ENCODE data around the gene TIMELESS. TPM values are rescaled to one million over a fixed set of nuclear protein-coding genes. Genes with fewer than 3 reads are reported as not detected.
"Not testable (repeated sequence)": the region's sequence is repeated elsewhere in the genome, so short reads cannot be mapped to it uniquely, and the experiment has no call there.

Gene TIMELESS, protein sequence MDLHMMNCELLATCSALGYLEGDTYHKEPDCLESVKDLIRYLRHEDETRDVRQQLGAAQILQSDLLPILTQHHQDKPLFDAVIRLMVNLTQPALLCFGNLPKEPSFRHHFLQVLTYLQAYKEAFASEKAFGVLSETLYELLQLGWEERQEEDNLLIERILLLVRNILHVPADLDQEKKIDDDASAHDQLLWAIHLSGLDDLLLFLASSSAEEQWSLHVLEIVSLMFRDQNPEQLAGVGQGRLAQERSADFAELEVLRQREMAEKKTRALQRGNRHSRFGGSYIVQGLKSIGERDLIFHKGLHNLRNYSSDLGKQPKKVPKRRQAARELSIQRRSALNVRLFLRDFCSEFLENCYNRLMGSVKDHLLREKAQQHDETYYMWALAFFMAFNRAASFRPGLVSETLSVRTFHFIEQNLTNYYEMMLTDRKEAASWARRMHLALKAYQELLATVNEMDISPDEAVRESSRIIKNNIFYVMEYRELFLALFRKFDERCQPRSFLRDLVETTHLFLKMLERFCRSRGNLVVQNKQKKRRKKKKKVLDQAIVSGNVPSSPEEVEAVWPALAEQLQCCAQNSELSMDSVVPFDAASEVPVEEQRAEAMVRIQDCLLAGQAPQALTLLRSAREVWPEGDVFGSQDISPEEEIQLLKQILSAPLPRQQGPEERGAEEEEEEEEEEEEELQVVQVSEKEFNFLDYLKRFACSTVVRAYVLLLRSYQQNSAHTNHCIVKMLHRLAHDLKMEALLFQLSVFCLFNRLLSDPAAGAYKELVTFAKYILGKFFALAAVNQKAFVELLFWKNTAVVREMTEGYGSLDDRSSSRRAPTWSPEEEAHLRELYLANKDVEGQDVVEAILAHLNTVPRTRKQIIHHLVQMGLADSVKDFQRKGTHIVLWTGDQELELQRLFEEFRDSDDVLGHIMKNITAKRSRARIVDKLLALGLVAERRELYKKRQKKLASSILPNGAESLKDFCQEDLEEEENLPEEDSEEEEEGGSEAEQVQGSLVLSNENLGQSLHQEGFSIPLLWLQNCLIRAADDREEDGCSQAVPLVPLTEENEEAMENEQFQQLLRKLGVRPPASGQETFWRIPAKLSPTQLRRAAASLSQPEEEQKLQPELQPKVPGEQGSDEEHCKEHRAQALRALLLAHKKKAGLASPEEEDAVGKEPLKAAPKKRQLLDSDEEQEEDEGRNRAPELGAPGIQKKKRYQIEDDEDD
- 10 to 100 TPM; 60.3 to 62.5 TPM for total RNA-seq

DNA sequence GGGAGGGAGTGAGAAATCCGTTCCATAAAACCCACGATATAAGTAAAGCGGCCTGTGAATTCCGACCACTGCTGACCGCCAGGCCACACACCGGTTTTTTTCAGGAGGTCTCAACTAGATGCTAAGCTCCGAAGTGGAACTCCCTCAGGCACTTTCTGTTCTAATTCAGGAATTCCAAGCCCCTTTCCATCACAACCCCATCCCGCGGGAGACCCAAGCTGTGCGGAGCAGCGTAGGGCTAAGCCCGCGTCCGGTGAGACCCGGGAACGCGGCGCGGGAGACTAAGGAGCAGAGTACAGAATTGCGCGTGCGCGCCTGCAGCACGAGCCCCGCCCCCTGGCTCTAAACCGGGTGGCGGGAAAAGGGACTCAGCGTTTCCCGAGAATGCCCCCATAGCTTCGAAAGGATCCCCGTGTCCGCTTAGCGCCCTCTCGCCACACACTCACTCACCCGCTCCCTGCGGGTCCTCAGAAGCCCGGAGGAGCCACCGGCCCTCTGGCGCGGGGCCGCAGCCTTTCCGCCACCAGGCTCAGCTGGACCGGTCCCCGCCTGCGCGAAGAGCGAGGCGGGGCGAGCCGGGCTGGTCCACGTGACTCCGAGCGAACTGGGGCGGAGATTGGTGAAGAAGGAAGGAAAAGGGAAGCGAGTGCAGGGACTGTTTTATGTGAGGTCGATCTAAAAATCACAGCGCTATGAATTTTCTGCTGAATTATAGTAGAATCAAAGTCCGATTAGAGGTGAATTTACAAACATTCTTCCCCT, at the start of gene TIMELESS:
TIMELESS (minus strand) TSS at position 567 of the 762 bp plus-strand sequence. CDS start 15,256 bp downstream, outside the sequence.
- CTCF ChIA-PET = interaction anchor here (0.6 to 1.5 kb wide), 6 partner anchors 15 to 1136 kb away, joined by 3 to 9 read pairs (median 4); no protein-coding TSS in a partner anchor
- POLR2A ChIA-PET = interaction anchor here (0.7 to 2.2 kb wide), 5 partner anchors 15 to 133 kb away, joined by 3 to 10 read pairs (median 6); partner anchors contain the start of genes CNPY2, IL23A, SPRYD4 and STAT2

DNA sequence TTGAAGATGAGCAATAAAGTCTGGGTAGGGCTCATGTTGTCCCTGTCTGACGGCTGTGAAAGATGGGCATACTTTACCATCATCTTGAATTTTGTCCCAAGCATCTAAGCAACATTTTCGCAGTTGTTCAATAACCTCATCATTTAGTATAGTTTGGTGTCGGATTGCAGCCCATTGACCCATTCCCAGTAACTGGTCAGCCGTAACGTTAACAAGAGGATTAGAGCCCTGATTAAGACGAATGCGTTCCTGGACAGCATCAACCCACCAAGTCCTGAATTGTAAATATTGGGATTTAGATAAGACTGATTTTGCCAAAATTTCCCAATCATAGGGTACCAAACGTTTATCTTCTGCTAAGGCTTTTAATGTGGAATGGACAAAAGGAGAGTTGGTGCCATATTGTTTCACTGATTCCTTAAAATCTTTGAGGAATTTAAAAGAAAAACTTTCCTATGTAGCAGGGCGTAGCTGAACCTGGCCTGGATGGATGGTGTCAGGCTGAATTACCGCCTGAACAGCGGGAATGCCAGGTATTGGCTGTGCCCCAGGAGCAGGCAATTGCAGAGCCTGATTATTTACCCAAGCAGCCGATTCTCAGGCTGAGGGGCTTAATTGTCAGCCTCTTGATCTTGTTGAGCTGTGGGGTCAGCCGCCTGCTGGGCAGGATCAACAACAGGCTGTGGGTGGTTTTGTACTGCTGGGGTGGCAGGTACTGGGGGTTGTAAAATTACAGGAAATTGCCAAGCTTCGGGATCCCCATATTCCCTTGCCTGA, 49.1 kb upstream of the TIMELESS start:
- CTCF ChIA-PET, POLR2A ChIA-PET: not testable (repeated sequence)

DNA sequence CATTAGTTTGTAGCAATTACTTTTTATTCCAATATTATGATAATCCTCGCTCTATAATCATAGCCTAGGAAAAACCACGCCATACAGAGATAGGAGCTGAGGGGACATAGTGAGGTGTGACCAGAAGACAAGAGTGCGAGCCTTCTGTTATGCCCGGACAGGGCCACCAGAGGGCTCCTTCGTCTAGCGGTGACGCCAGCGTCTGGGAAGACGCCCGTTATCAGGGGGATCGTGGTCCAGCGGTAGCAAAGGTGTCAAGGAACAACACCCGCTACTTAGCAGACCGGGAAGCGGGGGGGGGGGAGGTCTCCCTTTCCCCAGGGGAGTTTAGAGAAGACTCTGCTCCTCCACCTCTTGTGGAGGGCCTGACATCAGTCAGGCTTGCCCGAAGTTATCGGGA, 47.5 kb upstream of the TIMELESS start:
- POLR2A ChIA-PET, CTCF ChIA-PET: not testable (repeated sequence)

DNA sequence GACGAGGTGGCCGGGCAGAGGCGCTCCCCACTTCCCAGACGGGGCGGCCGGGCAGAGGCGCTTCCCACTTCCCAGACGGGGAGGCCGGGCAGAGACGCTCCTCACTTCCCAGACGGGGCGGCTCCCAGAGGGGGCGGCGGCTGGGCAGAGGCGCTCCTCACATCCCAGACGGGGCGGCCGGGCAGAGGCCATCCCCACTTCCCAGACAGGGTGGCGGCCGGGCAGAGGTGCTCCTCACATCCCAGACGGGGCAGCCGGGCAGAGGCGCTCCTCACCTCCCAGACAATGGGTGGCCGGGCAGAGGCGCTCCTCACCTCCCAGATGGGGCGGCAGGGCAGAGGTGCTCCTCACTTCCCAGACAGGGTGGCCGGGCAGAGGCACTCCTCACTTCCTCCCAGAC, 45.3 kb upstream of the TIMELESS start:
- CTCF ChIA-PET, POLR2A ChIA-PET: not testable (repeated sequence)

DNA sequence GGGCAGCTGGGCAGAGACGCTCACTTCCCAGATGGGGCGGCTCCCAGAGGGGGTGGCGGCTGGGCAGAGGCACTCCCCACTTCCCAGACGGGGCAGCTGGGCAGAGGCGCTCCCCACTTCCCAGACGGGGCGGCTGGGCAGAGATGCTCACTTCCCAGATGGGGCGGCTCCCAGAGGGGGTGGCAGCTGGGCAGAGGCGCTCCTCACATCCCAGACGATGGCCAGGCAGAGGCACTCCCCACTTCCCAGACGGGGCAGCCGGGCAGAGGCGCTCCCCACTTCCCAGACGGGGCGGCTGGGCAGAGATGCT, 44.8 kb upstream of the TIMELESS start:
- POLR2A ChIA-PET = not testable (repeated sequence)

DNA sequence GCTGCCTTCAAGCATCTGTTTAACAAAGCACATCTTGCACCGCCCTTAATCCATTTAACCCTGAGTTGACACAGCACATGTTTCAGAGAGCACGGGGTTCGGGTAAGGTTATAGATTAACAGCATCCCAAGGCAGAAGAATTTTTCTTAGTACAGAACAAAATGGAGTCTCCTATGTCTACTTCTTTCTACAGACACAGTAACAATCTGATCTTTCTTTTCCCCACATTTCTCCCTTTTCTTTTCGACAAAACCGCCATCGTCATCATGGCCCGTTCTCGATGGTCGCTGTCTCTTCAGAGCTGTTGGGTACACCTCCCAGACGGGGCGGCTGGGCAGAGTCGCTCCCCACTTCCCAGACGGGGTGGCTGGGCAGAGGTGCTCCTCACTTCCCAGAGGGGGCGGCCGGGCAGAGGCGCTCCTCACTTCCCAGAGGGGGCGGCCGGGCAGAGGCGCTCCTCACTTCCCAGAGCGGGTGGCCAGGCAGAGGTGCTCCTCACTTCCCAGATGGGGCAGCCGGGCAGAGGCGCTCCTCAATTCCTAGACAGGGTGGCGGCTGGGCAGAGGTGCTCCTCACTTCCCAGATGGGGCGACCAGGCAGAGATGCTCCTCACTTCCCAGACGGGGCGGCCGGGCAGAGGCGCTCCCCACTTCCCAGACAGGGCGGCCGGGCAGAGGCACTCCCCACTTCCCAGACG, 44.3 kb upstream of the TIMELESS start:
- CTCF ChIA-PET, POLR2A ChIA-PET: not testable (repeated sequence)

More for the DNA sequence above, 44.8 kb upstream of the TIMELESS start:
- CTCF ChIA-PET = not testable (repeated sequence)

DNA sequence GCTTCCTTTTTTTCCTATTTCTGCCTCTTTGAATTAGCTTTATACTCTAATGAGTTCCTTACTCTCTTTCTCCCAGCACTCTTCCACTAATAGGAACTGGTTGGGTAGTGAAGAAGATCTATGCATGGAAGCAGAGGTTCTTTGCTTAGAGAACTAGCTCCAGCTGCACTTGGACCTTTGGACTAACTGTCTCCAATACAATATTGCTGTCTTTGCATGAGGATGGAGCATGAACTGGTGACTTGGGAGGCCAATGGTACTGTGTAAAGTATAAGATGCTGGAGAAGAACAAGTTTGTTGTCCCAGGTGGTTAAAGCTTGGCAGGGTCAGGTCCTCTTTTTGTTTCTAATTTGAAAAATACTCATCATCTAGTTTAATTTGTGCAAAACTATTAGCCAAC, 41.1 kb upstream of the TIMELESS start:
- ChIA-PET CTCF (interaction anchor here (0.7 kb wide), 1 partner anchor 12 kb away, joined by 3 read pairs; no protein-coding TSS in a partner anchor), POLR2A (interaction anchor here (0.6 to 0.7 kb wide), 2 partner anchors 18 to 114 kb away, joined by 4 read pairs; no protein-coding TSS in a partner anchor)

DNA sequence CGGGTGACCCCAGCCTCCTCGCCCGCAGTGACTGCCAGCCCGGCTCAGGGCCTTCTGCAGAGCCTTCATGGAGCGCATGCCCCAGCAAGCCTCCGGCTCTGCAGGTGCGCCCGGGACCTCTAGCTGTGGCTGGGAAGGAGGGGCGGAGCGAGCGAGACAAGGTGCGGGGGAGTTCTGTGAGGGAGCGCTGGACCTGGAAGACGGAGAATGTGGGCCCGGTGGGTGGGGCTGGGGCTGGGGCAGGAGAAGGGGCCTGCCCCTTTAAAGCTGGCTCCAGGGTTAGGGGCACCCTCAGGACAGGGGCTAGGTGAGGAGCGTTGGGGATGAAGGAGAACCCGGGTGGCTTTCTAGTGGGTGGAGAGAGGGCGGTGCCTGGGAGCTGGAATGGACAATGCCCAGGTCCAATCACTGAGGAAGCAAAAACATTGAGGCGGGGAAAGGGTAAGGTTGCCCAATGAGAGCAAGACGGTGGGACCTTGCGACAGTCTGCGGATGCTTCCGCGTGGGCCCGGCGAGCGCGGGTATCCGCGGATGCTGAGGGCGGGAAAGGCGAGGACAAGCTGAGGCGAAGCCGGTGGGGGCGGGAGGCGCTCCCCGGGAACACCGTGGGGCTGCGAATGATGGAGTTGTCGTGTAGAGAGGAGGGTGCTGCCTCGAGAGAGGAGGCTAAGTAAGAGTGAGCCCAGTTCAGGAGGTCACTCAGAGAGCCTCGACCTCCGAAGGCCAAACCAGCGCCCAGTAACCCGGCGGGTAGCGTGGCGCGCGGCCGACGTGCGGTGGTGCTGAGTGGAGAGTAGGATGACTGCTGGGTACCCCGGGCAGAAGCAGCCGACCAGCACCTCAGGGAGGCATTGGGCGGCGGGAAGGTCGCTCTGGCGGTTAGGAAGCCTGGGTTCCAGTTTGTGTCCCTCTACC, 39.1 kb upstream of the TIMELESS start, which contains the start of gene GLS2:
GLS2 (minus strand) TSS at position 121 of the 915 bp plus-strand sequence; CDS start at position 78, 43 bp downstream.
- ChIA-PET POLR2A (interaction anchor here (0.6 kb wide), 1 partner anchor 970 kb away, joined by 3 read pairs; no protein-coding TSS in a partner anchor), CTCF (interaction anchor here (0.6 to 1.5 kb wide), 2 partner anchors 26 to 265 kb away, joined by 3 to 4 read pairs; no protein-coding TSS in a partner anchor)

DNA sequence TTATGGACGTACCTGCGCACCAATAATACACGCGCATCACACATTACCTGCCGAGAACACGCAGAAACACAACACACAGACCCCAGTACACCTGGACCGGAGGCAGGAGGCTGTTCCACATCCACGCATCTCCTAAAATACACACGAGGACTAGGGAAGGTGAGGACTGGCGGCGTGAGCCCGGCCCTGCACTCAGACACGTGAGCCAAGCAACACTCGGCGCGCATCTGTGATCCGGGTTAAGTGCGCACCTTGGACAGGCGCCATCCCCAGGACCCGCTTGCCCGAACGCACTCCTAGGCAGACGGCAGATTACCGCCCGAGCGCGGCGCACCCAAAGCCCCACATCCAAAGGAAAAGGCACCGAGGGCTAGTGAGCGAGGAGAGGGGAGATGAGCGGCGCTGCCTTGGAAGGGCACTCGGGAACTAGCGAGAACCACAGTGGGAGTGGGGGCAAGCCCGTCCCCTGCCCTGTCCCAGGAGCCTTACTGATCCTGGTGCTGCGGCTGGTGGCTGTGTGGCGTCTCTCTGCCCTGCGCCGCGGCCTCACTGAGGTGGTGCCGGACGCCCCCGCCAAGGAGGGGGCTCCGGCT, 38.3 kb upstream of the TIMELESS start:
- ChIA-PET CTCF (interaction anchor here (0.6 kb wide), 1 partner anchor 264 kb away, joined by 3 read pairs; no protein-coding TSS in a partner anchor), POLR2A (no interaction called here)

DNA sequence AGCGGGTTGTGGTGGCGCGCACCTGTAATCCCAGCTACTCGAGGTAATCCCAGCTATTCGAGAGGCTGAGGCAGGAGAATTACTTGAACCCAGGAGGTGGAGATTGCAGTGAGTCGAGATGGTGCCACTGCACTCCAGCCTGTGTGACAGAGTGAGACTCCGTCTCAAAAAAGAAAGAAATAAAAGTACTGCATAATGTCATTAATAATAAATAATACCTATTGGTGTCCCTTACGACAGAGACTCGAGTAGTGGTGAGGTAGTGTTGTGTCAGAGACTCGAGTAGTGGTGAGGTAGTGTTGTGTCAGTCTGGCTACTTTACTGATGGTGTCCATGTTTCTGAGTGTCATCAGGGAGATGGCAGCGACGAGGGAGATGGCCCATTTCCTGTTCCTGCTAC, 37.5 kb upstream of the TIMELESS start:
- CTCF ChIA-PET = no interaction called here
- POLR2A ChIA-PET = no interaction called here

DNA sequence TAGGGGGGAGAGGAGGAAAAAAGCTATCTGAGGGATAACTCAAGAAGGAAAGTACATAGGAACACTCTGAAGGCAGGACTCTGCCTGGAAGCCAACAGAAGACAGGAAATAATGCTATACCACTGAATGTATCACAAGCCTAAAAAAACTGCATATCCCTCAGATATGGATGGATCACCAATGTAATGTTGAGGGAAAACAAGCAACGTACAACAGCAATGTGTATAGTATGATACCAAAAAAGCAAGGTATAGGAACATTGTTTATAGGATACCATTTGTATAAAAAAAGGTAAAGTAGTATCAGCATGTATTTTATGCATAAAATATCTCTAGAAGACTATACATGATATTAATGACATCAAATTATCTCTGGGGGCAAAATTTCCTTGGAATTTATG, 35.3 kb upstream of the TIMELESS start:
- CTCF ChIA-PET = interaction anchor here (1.0 kb wide), 2 partner anchors 20 to 30 kb away, joined by 3 read pairs; no protein-coding TSS in a partner anchor
- POLR2A ChIA-PET = no interaction called here

DNA sequence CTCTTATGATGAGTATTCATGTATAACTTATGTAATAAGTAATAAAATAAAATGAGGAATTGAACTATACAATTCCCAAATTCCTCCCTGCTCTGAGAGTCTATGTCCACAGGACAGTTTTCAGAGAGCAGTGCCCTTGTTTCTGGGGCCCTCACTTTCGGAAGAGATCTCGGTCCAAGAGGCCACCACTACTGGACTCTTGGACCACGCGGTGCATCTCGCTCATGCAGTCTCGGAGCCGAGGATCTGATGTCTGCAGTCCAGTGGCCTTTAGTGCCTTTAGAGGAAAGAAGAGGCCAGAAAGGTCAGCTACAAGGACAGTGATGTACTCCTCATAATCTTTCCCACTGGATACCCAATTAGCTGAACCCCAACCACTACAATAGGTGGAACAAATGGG, 30.4 kb upstream of the TIMELESS start:
- CTCF ChIA-PET = no interaction called here
- POLR2A ChIA-PET = no interaction called here

DNA sequence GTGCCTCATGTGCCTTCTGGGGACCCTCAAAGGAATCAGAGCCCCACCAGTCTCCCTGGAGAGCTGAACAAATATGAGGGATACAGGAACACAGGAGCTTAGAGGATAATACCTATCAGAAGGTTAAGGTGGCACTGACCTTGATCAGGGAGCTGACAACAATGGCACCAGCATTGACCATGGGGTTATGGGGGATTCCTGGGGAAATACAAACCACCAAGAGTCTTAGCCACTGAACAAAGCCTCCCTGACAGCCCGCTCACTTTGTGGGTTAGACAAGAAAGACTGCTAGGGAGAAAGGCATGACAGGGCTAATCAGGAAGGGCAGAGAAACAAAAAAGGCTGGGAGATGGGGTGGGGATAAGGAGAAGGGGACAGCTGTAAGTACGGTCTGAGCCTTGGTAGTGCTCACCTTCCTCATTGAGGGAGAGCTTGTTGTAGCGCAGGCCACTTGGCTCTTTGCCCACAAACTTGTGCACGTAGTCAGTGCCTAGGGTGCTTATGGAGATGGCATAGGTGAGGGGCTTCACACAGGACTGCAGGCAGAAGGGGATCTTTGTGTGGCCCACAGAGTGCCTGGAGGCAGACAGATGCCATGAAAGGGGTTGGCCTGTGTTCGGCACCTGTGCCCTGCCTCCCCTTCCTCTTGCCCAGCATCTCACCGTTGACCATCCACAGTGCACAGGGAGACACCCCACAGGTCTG, 28.4 kb upstream of the TIMELESS start:
- CTCF ChIA-PET = interaction anchor here (0.6 to 1.0 kb wide), 3 partner anchors 8 to 248 kb away, joined by 3 read pairs; no protein-coding TSS in a partner anchor

DNA sequence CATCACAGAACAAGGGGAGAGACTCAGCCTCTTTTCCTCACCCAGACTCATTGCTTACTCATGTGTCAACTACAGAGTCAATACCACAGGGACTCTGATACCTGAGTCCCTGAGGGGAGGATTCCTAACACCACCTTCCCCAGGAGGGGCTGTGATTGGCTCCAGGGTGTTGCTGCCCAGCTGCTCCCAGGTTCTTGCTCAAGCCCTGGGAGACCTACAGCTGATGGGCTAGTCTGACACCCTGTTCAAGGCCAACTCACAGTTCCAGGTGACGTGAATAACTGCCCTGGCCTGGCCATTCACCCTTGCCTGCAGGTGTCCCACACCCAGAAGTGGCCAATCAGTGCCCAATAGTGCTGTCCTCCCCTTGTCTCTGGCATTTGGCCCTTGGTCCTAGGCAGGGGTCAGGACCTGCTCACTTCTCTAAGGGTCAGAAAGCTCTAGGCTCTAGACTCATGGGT, 27.8 kb upstream of the TIMELESS start:
- POLR2A ChIA-PET = no interaction called here

More for the DNA sequence above, 28.4 kb upstream of the TIMELESS start:
- POLR2A ChIA-PET = no interaction called here

DNA sequence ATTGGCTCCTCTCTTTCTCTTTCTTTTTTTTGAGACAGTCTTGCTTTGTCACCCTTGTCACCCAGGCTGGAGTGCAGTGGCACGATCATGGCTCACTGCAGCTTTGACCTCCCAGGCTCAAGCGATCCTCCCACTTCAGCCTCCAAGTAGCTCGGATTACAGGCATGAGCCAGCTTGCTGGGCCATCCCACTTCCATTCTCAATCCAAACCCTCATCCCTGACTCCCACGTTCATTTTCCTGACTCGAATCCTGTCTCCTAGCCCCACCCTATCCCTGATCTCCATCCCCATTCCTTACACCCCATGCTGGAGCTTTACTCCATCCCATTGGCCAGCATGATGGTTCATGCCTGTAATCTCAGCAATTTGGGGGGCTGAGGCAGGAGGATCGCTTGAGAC, 26.9 kb upstream of the TIMELESS start:
- ChIA-PET CTCF (no interaction called here), POLR2A (interaction anchor here (0.5 kb wide), 1 partner anchor 101 kb away, joined by 3 read pairs; no protein-coding TSS in a partner anchor)

More for the DNA sequence above, 27.8 kb upstream of the TIMELESS start:
- CTCF ChIA-PET = interaction anchor here (0.6 to 1.0 kb wide), 3 partner anchors 7 to 249 kb away, joined by 3 read pairs; no protein-coding TSS in a partner anchor
